HEK293 (cell line): Measurements from ENCODE around the gene SCRN2.

Experiments used
- CTCF ChIA-PET: fragments of 350-600 bp; formaldehyde crosslinking; extraction: SDS; loops from one replicate; lab custom pipeline; 2021; ENCODE audit warnings: antibody characterized with exemption; lab: Yijun Ruan, JAX
- POLR2A ChIA-PET: fragments of 300-600 bp; formaldehyde crosslinking; extraction: SDS; loops from one replicate; lab custom pipeline; 2020; ENCODE audit warnings: antibody characterized with exemption, inconsistent platforms; lab: Yijun Ruan, JAX
- H3K27ac ChIP-seq: fragments of 200-500 bp; sonication (Bioruptor generic); 2 replicates; pipeline ENCODE4 v1.5.1; 2014; ENCODE audit warnings: low read depth, low read length, control low read depth, inconsistent platforms; ENCODE audit errors: extremely low read depth
- H3K36me3 ChIP-seq, 2 experiments: fragments of 200-500 bp in 1 of 2; sonication (Bioruptor generic) in 1 of 2; 1 replicate in 1 of 2; 2 replicates in 1 of 2; pipeline ENCODE4 v1.5.1; 2014 to 2017; ENCODE audit warnings: inconsistent platforms in 2 of 2, low read length in 2 of 2; ENCODE audit not compliant: control insufficient read depth in 2 of 2, insufficient read depth in 1 of 2
- H3K4me1 ChIP-seq: fragments of 200-500 bp; sonication (Bioruptor generic); 2 replicates; pipeline ENCODE4 v1.5.1; 2014; ENCODE audit warnings: mild to moderate bottlenecking, low read length, inconsistent platforms; ENCODE audit not compliant: control insufficient read depth, insufficient read depth
- H3K4me3 ChIP-seq: 2 replicates; pipeline ENCODE4 v1.5.1; 2011; ENCODE audit warnings: low read depth, mild to moderate bottlenecking, control low read depth, low read length, moderate library complexity
- H3K9me3 ChIP-seq: fragments of 200-500 bp; sonication (Bioruptor generic); 2 replicates; pipeline ENCODE4 v1.5.1; 2014; ENCODE audit warnings: low read depth, low read length, inconsistent platforms; ENCODE audit not compliant: control insufficient read depth, insufficient read depth
- HIC1 ChIP-seq: fragments of 450-650 bp; formaldehyde crosslinking; IDR thresholded peaks from 2 replicates; pipeline ENCODE4 v1.5.1; 2016; ENCODE audit warnings: missing biosample characterization, missing genetic modification characterization
- HOXC10 ChIP-seq: sonication (generic); formaldehyde crosslinking; IDR thresholded peaks from 2 replicates; pipeline ENCODE4 v1.8.1; 2023; ENCODE audit warnings: mild to moderate bottlenecking, missing genetic modification reagents
- KLF9 ChIP-seq: fragments of 450-650 bp; formaldehyde crosslinking; IDR thresholded peaks from 2 replicates; pipeline ENCODE4 v1.5.1; 2016; ENCODE audit warnings: missing biosample characterization, missing genetic modification characterization, low read depth
- OSR2 ChIP-seq: fragments of 450-650 bp; formaldehyde crosslinking; IDR thresholded peaks from 2 replicates; pipeline ENCODE4 v1.5.1; 2016; ENCODE audit warnings: missing biosample characterization, missing genetic modification characterization
- SCRT2 ChIP-seq: fragments of 450-650 bp; formaldehyde crosslinking; IDR thresholded peaks from 2 replicates; pipeline ENCODE4 v1.5.1; 2016; ENCODE audit warnings: missing biosample characterization, missing genetic modification characterization
- SETDB1 ChIP-seq: IDR thresholded peaks from one replicate; pipeline ENCODE4 v1.6.1; 2017; ENCODE audit warnings: mild to moderate bottlenecking, low read length, moderate library complexity, mixed read lengths; ENCODE audit not compliant: insufficient read length
- SP2 ChIP-seq: fragments of 450-650 bp; formaldehyde crosslinking; IDR thresholded peaks from 2 replicates; pipeline ENCODE4 v1.5.1; 2016; ENCODE audit warnings: missing biosample characterization, missing genetic modification characterization
- SP3 ChIP-seq: fragments of 450-650 bp; formaldehyde crosslinking; IDR thresholded peaks from 2 replicates; pipeline ENCODE4 v1.5.1; 2016; ENCODE audit warnings: missing biosample characterization, missing genetic modification characterization
- ZBTB17 ChIP-seq: fragments of 450-650 bp; formaldehyde crosslinking; IDR thresholded peaks from 2 replicates; pipeline ENCODE4 v1.5.1; 2016; ENCODE audit warnings: missing biosample characterization, missing genetic modification characterization
- ZBTB20 ChIP-seq: fragments of 450-650 bp; formaldehyde crosslinking; IDR thresholded peaks from 2 replicates; pipeline ENCODE4 v1.5.1; 2016; ENCODE audit warnings: missing biosample characterization, missing genetic modification characterization
- ZBTB8A ChIP-seq: fragments of 450-650 bp; formaldehyde crosslinking; IDR thresholded peaks from 2 replicates; pipeline ENCODE4 v1.5.1; 2016; ENCODE audit warnings: missing biosample characterization, missing genetic modification characterization
- ZFHX2 ChIP-seq: fragments of 450-650 bp; formaldehyde crosslinking; conservative IDR thresholded peaks from 2 replicates; pipeline ENCODE4 v1.5.1; 2016; ENCODE audit warnings: missing biosample characterization, missing genetic modification characterization
- ZFP69B ChIP-seq: fragments of 450-650 bp; formaldehyde crosslinking; IDR thresholded peaks from 2 replicates; pipeline ENCODE4 v1.5.1; 2016; ENCODE audit warnings: missing biosample characterization, missing genetic modification characterization
- ZNF16 ChIP-seq: fragments of 450-650 bp; formaldehyde crosslinking; IDR thresholded peaks from 2 replicates; pipeline ENCODE4 v1.5.1; 2016; ENCODE audit warnings: low read depth, missing biosample characterization, missing genetic modification characterization
- ZNF19 ChIP-seq: fragments of 450-650 bp; formaldehyde crosslinking; IDR thresholded peaks from 2 replicates; pipeline ENCODE4; 2016; ENCODE audit warnings: missing biosample characterization, missing genetic modification characterization, low read depth
- ZNF335 ChIP-seq: fragments of 450-650 bp; formaldehyde crosslinking; conservative IDR thresholded peaks from 2 replicates; pipeline ENCODE4 v1.5.1; 2016; ENCODE audit warnings: missing biosample characterization, missing genetic modification characterization
- ZNF341 ChIP-seq: fragments of 450-650 bp; formaldehyde crosslinking; IDR thresholded peaks from 2 replicates; pipeline ENCODE4; 2016; ENCODE audit warnings: low read depth, missing biosample characterization, missing genetic modification characterization
- ZNF366 ChIP-seq: fragments of 450-650 bp; formaldehyde crosslinking; conservative IDR thresholded peaks from 2 replicates; pipeline ENCODE4 v1.5.1; 2016; ENCODE audit warnings: missing biosample characterization, missing genetic modification characterization
- ZNF571 ChIP-seq: fragments of 450-650 bp; formaldehyde crosslinking; IDR thresholded peaks from 2 replicates; pipeline ENCODE4 v1.5.0; 2017; ENCODE audit warnings: missing biosample characterization, missing genetic modification characterization
- ZNF600 ChIP-seq: fragments of 450-650 bp; formaldehyde crosslinking; IDR thresholded peaks from 2 replicates; pipeline ENCODE4 v1.5.1; 2016; ENCODE audit warnings: missing biosample characterization, missing genetic modification characterization
- ZNF629 ChIP-seq: fragments of 450-650 bp; formaldehyde crosslinking; IDR thresholded peaks from 2 replicates; pipeline ENCODE4 v1.5.1; 2017; ENCODE audit warnings: missing biosample characterization, missing genetic modification characterization
- ZNF777 ChIP-seq: fragments of 450-650 bp; formaldehyde crosslinking; IDR thresholded peaks from 2 replicates; pipeline ENCODE4 v1.5.1; 2017; ENCODE audit warnings: missing biosample characterization, missing genetic modification characterization, borderline replicate concordance
- ZSCAN16 ChIP-seq: fragments of 450-650 bp; formaldehyde crosslinking; IDR thresholded peaks from 2 replicates; pipeline ENCODE4 v1.5.1; 2016; ENCODE audit warnings: missing biosample characterization, missing genetic modification characterization
- ZXDB ChIP-seq: fragments of 450-650 bp; formaldehyde crosslinking; IDR thresholded peaks from 2 replicates; pipeline ENCODE4 v1.5.1; 2016; ENCODE audit warnings: missing biosample characterization, missing genetic modification characterization
- TF ChIP-seq, protein P1 (sequence below): IDR thresholded peaks from 2 replicates; pipeline ENCODE4 v1.6.1; 2011; ENCODE audit warnings: mild to moderate bottlenecking, low read depth, low read length, borderline replicate concordance
- TF ChIP-seq, protein P2 (sequence below): fragments of 450-650 bp; formaldehyde crosslinking; IDR thresholded peaks from 2 replicates; pipeline ENCODE4 v1.5.1; 2016; ENCODE audit warnings: missing biosample characterization, missing genetic modification characterization

Gene SCRN2

GRCh38 chr17:47851764-47852112, 10.7 kb upstream of the SCRN2 start:
- peaks cover 4% of the 10 kb centered on the region; the same call in 1 of the 2 replicates for H3K4me1 ChIP-seq
- CTCF ChIA-PET, result interaction anchor here (0.6 to 19.4 kb wide), 5 partner anchors 9 to 1675 kb away, joined by 3 to 837 read pairs (median 3); partner anchors contain the start of genes SCRN2 and SP2
- POLR2A ChIA-PET, result interaction anchor here (1.3 to 2.3 kb wide), 2 partner anchors 34 to 44 kb away, joined by 4 to 15 read pairs; partner anchors contain the start of gene SP2
- TF ChIP-seq, protein P1, sequence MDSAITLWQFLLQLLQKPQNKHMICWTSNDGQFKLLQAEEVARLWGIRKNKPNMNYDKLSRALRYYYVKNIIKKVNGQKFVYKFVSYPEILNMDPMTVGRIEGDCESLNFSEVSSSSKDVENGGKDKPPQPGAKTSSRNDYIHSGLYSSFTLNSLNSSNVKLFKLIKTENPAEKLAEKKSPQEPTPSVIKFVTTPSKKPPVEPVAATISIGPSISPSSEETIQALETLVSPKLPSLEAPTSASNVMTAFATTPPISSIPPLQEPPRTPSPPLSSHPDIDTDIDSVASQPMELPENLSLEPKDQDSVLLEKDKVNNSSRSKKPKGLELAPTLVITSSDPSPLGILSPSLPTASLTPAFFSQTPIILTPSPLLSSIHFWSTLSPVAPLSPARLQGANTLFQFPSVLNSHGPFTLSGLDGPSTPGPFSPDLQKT, result no peak
- peak; percentile 64 for TF ChIP-seq ZNF335 (tag by site-specific recombination)
- TF ChIP-seq, protein P2, sequence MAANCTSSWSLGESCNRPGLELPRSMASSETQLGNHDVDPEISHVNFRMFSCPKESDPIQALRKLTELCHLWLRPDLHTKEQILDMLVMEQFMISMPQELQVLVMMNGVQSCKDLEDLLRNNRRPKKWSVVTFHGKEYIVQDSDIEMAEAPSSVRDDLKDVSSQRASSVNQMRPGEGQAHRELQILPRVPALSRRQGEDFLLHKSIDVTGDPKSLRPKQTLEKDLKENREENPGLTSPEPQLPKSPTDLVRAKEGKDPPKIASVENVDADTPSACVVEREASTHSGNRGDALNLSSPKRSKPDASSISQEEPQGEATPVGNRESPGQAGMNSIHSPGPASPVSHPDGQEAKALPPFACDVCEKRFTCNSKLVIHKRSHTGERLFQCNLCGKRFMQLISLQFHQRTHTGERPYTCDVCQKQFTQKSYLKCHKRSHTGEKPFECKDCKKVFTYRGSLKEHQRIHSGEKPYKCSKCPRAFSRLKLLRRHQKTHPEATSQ, result no peak
- TF ChIP-seq HOXC10, result no peak
- no peak for TF ChIP-seq ZFP69B
- no peak for TF ChIP-seq ZNF341 (tag by site-specific recombination)
- no peak for TF ChIP-seq ZXDB
- TF ChIP-seq ZNF777 (tag by site-specific recombination), result no peak
- peak; percentile 53 for TF ChIP-seq ZFHX2 (tag by site-specific recombination)
- H3K27ac ChIP-seq, result no peak overlapping the region
- peaks cover 0 to 4% of the 10 kb centered on the region in 2 experiments; a peak in 1 of 3 replicates for H3K36me3 ChIP-seq
- H3K4me3 ChIP-seq, result no peak overlapping the region
- H3K9me3 ChIP-seq, result no peaks in the 10 kb centered on the region

DNA sequence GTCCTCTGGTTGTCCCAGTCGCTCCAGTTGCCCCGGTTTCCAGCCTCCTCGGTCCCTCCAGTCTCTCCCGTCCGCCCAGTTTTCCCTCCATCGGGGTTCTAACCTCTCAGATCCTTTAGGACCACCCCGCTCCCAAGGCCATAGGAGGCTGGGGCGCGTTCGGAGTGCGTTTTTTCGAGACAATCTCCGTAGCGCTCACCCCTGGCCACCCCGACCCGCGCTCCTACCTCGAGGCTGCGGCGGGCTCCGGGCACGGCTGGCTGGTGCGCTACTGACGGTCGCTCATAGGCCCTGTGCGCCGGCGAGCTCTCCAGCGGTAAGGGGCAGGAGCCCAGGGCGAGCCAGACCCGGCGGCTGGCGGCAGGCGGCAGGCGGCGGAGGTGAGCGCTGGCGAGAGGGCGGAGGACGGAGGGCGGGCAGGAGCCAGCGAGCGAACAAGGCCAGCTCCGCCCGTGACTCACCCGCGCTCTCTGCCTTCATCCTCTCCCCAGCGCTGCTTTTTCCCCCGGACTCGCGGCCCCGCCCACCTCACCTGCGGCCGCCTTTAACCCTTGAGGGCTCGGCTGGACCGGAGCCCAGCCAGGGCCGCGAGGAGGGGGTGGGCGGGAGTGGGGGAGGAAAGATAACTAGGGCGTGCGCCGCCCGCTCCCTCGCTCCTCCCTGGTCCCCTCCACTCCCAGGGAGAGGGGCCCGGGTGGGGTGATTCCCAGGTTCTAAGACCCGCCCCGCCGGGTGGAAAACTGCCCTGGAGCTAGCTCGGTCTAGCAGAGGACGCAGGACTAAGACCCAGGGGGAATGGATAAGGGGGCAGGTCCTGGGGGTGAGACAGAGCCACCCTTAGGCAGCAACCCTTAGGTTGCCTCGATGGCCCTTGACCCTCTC, 9.9 kb upstream of the SCRN2 start, which contains the start of gene SP6:
Gene SP6, minus strand, starts transcription at position 472 of the 882 bp plus-strand sequence. CDS start 2,734 bp downstream, outside the sequence.
- POLR2A ChIA-PET, result interaction anchor here (1.0 to 3.0 kb wide), 8 partner anchors 10 to 642 kb away, joined by 3 to 15 read pairs (median 4); partner anchors contain the start of genes LRRC46, MRPL10, SCRN2 and SP2
- H3K9me3 ChIP-seq, result no peaks in the 10 kb centered on the region
- H3K4me3 ChIP-seq, result peak within 1 kb of the TSS; percentile 46
- H3K27ac ChIP-seq, result peak within 1 kb of the TSS; percentile 38; the same call in 1 of the 2 replicates
- peaks cover 4% of the 10 kb centered on the region; the same call in 1 of the 2 replicates for H3K4me1 ChIP-seq
- CTCF ChIA-PET, result interaction anchor here (0.6 to 19.4 kb wide), 11 partner anchors 8 to 1676 kb away, joined by 3 to 837 read pairs (median 3); partner anchors contain the start of genes SCRN2 and SP2
- H3K36me3 ChIP-seq, result peaks cover 0 to 4% of the 10 kb centered on the region in 2 experiments; a peak in 1 of 3 replicates
- TF ChIP-seq ZBTB20 (tag by site-specific recombination) (peak; percentile 75), ZNF19 (tag by site-specific recombination) (no peak), ZNF629 (0 out of 2 replicates have a peak, but pooled peaks have one; percentile 14), ZNF600 (tag by site-specific recombination) (peak; percentile 94), ZNF16 (no peak), SP2 (tag by site-specific recombination) (peak; percentile 64), HIC1 (tag by site-specific recombination) (peak; percentile 80), ZXDB (peak; percentile 19; the same call in 1 of the 2 replicates), SCRT2 (tag by site-specific recombination) (0 out of 2 replicates have a peak, but pooled peaks have one; percentile 8), ZSCAN16 (tag by site-specific recombination) (no peak), ZBTB17 (peak; percentile 66), ZFP69B (no peak), SETDB1 (no peak), SP3 (peak; percentile 77), ZNF571 (tag by site-specific recombination) (no peak), KLF9 (tag by site-specific recombination) (peak; percentile 80), ZBTB8A (tag by site-specific recombination) (peak; percentile 63), OSR2 (tag by site-specific recombination) (peak; percentile 31; the same call in 1 of the 2 replicates), ZNF366 (tag by site-specific recombination) (peak; percentile 54)
